GM18526 (cell line): Measurements from ENCODE around the gene DIS3L2.

Experiments used
- POLR2A ChIP-seq: IDR thresholded peaks from 3 replicates; pipeline ENCODE4 v1.6.1; 2011; ENCODE audit not compliant: insufficient read length; ENCODE audit errors: extremely low read depth

Gene DIS3L2

DNA sequence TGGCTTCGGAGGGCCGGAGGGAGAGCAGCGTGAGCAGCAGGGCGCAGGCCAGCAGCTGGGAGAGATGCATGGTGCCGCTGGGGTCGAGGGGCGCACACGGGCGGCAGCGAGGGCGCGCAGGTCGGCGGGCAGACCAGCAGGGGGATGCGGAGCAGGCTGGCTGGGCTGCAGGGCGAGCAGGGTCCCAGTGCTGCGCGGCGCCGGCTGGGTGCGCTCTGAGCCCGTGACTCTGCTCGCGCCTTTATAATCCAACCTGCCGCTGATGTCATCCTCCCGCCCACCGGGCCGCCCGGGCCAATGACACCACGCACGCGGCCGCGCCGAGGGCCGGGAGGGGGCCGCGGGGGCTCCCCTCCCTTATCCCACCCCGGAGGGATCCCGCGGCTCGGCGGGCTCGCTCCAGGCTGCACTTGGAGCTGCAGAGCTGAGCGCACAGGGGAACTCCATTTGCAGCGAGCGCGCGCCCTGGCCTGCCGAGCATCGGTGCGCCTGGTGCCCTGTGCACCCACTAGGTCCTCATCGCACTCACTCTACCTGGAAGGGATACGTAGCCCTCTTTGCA, 35.3 kb upstream of the DIS3L2 start, which contains the start of gene NPPC:
TSS of gene NPPC (minus strand) at position 217 of the 562 bp plus-strand sequence. CDS start at position 70, 147 bp downstream.
- TF ChIP-seq POLR2A = no peak

DNA sequence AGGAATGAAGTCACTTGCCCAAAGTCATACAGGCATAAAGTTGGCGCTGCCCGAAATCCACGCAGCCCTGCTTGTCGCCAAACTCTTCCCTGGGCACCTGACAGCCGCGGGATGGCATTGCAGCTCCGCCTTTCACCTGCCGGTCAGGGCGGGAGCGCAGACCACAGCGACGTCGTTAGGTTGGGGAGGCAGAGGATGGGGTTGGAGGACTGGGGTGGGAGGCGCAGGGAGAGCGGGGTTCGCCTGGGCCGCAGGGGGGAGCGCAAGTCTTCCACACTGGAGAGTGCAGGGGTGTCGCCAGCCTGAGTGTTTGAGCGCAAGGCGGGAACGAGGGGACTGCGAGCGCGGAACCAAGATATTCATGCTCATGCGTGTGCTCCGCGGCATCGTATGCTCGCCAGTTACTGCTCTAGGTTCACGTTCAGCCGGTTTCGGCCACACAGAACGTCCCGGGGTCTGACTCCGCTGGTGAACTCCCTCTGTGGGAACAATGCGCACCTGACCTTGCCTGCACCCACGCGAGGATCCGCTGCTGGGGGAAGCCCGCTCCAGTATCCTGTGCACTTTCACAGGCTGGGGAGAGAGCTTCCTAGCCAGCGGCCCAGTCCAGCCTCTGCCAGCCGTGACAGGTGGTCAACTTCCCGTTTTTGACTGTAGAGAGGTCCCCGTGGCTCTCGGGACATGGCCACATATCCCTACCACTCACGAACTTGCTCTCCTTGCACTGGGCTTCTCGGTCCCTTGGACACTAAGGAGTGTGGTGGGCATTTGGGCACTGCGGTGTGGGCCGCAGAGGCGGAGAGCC, 34.5 kb upstream of the DIS3L2 start:
- no peak for TF ChIP-seq POLR2A

DNA sequence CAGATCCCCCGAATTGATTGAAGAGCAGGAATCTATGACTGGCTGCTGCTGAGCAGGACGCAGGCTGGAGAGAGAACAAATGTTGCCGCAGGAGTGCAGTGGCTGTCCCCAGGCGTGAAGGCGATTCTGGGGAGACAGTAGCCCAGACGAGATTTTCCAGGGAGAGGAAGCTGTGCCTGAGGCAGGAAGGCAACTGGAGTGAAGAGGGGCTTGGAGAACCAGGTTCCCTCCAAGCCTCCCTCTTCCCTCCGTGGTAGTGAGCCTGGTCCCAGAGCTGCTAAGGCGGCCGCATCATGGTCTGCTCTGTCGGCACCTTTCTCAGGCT, 34.0 kb upstream of the DIS3L2 start:
- TF ChIP-seq POLR2A = no peak

DNA sequence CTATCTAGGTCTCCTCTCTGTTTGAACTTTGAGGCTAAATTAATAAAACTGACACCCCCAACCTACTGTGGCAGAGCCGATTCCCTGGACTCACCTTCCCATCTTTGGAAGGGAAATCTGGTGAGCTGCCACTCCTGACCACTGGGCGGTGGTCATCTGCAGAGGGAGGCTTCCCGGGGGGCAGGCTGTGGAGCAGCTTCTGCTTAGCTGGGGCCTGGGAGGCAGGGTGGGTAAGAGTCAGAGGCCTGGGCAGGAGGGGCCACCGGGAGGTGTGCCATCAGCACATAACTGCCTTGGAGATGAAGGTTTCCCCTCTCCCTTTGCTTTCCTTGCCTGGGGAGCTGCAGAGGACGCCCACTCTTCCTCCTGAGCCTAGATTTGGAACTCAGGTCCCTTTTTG, 33.0 kb upstream of the DIS3L2 start:
- TF ChIP-seq POLR2A = no peak

DNA sequence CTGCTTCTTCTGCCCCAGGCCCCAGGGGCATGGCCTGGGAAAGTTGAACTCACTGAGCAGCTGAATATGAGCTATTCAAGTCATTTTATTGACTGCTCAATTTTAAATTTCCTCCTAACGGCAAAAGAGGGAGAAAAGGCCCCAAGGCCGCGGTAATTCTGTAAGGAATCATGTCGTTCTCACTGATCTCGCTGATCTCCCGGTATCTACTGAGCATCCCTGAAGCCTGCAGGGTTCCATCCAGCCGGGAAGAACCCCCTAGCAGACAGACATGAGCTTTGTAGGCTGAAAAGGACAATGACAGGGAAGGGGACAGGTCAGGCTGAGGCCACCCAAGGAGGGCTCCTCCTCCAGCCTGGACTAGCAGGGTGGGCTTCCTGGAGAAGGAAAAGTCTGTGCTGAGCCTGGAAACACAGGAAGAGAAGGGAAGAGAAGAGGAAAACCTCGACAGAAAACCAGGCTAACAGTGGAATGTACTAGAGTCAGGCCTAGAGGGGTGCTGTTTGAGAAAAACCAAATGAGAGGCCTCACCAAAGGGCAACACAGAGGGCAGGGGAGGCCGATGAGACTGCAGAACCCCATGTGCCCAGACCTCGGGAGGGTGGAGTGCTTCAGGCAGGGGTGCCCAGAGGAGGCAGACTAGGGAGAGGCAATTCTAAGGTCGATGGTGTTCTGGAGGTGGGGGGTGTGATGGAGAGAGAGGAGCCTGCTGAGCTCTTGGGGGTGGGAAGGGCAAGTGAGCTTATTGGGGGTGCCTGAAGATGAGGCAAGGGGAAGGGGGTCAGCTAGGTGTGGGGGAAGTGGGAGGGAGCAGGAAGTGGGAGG, 32.4 kb upstream of the DIS3L2 start:
- TF ChIP-seq POLR2A = no peak

DNA sequence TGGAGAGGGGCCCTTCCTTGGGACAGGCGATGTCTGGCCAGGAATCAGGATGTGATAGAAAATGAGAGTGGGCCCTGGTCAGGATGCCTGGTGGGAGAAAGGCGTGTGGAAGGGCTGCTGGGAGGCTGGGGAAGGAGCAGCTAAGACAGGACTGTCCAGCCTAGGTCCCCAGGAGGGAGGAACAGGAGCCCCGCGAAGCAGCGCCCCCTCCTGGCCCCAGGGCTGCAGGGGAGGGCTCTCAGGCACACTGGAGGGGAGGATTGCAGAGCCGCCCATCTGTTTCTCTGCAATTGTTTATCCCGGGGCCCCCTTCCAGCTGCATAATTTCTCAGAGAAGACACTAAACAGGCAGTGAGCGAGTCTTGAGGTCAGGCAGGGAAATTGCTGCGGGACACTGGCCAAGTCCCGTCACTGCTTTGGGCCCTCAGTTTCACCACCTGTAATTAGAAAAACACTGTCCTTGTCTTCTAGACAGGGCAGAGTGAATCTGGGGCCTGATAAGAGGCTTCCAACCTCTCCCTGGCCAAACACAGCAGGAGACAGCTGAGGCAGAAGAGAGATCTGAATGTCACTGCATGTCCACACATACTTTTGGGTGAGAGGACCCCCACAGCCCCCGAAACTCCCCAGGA, 31.4 kb upstream of the DIS3L2 start:
- TF ChIP-seq POLR2A = no peak

DNA sequence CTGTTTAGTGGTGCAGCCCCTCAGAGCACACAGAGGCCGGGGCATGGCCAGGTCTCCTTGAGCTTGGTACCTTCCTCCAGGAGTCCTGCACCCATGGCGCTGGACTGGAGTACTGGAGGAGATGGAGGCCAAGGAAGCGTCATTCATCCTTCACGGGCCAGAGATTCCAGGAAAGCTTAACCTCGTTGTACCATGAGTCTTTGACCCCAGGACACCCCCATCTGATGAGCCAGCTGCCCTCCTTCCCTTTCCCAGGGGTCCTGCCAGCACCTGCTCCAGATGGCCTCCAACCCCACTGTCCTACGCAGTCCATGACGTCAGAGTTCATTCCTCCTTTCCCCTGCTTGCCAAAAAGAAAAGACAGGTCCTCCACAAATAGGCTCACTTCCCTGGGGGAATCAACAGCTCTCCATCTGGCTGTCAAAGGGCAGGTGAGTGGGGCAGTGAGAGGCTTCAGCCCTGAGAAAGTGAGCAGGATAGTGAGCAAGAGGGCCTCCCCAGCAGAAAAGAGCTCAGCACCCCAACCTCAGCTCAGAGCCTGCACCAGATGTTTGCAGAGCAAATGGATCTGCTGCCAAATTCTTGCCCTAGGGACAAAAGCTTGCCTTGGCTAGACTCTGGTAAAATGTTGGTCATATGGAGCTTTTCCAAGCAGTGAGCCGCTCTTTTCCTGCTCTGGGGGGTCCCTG, 30.8 kb upstream of the DIS3L2 start:
- TF ChIP-seq POLR2A = no peak

DNA sequence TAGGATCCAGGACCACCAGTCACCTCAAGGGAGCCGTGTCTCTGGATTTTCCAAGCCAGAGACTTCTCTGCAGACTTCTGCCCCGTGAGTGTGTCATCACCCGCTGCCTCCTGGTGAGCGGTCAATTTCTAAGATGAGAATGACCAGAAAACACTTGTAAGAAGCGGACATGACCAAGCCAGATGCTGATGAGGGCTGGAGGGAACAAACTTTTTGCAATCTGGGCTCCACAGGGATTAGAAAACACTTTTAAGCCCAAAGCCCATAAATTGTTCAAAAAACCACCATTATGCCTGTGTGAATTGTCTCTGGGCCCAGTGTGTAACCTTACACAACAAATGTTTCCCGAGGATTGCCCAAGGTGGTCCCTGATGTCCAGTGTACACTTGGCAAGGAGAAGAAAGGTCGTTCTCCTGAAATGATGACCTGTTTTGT, 30.0 kb upstream of the DIS3L2 start:
- TF ChIP-seq POLR2A = no peak

DNA sequence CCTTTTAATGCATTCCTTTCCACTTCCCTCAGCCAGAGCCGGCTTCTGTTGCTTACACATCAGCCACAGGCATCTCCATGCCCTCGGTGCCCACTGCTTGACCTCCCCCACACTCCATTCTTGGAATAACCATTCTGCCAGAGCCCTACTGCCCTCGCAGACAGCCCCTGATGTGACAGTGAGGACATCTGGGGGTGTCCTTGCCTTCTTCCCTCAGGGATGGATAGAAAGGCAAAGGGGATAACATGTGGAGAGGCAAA, 28.9 kb upstream of the DIS3L2 start:
- TF ChIP-seq POLR2A = no peak

DNA sequence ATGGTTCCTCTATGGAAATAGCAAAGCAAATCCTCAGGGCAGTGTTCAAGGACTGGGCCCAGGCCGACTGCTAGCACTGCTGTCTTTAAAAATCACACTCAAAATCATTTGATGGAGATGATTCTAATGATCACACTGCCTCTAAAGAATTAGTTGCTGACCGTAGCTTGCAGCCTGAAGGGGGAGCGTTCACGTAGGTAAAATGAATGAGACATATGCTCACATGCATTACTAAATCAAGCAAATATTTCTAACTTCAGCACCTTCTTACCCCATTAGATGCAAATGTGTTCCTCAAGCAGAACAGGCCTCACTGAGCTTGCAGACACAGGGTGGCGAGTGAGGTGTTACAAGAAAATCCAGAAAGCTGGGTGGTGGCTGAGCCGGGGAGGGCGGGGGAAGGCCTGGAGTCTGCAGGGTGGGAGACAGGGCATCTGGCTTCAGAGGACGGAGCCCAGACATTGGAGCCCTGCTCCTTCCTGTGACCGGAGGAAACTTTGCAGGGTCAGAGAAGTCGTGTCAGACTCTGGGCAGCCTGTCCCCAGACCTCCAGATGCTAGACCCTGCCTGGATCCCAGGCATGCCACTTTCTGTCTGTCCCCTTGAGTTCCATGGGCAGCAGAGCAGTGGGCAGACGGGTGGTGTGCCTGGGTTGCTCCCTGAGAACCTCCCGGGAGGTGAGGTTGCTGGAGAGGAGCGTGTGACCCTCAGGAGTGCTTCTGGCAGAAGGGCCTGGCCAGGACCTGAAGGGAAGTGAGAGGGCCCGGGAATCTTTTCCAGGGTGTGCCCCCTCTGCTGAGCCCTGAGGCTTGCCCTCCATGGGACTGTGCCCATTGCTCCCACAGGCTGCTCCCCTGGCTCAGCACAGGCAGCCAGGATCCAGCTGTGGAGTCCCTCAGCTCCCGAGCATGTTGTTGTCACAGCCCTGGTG, 28.3 kb upstream of the DIS3L2 start:
- TF ChIP-seq POLR2A = no peak

DNA sequence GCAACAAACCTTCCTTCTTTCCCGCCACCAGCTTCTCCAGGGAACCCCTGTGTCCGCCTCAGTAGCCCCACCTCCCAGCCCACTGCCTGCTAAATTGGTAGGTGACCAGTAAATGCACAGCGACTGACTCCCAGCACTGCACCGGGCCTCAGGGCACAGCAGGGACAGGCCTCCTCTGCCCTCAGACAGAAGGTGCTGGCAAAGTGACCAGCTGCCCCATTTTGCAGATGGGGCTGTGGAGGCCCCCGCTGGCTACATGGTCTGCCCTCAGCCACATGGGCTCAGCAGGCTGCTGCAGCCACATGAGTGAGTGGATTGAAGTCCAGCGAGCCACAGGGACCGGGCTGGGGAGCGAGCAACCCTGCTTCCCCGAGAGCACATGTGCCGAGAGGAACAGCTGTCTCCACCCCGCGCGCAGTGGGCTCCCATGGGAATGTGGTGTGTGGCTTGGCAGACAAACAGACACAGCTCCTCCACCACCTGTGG, 27.6 kb upstream of the DIS3L2 start:
- TF ChIP-seq POLR2A = no peak

DNA sequence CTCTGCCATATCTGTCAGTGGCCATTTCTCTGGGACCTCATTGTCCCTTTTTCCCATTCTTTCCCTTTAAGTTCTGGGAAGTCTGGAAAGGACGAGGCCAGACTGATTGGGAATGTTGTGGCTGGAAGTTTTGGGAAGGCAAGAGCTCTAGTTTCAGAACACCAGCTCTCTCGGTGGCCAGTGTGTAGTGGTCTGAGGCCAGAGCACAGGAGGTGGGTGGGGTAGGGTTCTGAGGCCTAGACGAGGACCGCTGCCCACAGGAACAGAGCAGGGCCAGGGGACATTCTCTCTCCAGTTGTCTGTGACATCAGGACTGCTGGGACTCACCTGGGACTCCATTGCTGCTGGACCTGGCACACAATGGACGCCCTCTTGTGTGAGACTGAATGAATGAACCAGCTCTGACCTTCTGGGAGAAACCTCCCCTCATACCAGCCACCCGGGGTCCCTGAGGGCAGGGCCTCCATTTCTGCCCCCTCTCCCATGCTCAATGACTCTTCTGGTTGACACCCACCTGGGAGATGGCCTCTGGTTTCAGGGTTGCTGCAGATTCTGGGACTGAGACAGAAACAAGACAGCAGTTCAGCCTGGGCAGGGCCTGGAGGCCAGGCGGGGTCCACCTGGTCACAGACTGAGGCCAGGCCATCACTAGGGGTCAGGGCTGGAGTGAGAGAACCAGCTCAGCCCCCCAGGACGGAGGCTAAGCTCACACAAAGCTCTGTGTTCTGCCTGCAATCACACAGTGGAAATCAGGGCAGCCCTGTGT, 26.9 kb upstream of the DIS3L2 start:
- no peak for TF ChIP-seq POLR2A

DNA sequence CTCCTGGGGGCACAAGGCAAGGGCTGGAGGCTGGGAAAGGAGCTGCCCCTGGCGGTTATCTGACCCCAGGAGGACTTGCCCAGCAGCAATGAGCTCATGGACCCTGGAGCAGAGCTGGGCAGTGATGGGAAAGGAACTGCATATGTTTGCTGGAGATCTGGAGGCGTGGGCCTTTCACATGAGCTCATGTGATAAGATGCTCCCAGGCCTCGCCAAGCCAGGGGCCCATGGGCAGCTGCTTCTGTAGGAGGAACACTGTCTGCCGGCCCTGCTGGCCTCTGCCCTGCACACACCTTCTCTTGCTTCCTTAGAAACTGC, 26.3 kb upstream of the DIS3L2 start:
- TF ChIP-seq POLR2A = no peak
